Esophagus mucosa (tissue), 1 donor: ENCODE measurements around the gene CREB5. TPM values are rescaled to one million over a fixed set of nuclear protein-coding genes. Genes with fewer than 3 reads are reported as not detected.

Experiments used
- ATAC-seq: fragments of 200-7000 bp; cut with Tn5 transposase; one replicate; pipeline ENCODE4 v1.9.1; 2020
- total RNA-seq: library from RNA; stranded (reverse); gene quantifications from one replicate; pipeline ENCODE4 v1.2.4, GENCODE V29; 2023
- donor health status: DM: yes; HTN: yes; CAD: no.

Gene CREB5
- total RNA-seq, 1 donor from 2014 or later = 2.5 TPM

DNA sequence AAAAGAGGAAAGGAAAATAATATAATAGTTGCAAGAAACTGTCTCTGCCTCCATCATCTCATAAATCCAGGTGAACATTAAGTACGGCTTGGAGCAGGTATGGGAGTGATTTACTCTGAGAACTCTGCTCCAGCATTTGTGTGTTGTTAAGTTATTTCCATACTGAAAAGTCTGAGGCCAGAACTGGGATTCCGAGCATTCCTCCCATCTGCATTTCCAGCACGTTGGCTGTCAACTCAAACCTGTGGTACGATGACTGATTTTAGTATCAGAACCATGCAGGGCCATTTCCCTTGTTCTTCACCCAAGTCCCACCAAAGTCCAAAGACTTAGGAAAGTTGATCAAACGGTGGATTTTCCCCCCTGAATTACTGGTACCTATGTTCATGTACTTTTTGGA is 104.9 kb downstream of the CREB5 start:
- no peak for ATAC-seq

DNA sequence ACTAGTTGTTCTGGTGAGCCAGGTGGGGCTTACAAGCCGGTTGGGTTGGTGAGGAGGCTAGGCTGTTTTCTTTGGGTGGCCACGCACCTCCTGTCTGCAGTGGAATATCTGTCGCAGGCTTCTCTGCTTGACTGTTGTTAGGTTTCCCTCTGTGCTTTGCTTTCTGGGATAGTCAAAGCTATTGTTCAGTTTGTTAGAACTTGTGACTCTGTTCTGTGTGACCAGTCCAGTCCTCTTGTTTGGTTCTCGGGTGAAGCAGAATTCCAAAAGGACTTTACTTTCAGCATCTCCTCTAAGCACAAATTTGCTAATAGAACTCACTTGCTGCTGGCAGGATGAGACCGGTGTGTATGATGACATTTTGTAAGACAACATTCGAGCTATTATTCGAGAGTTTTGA is 105.3 kb downstream of the CREB5 start:
- no peak for ATAC-seq

DNA sequence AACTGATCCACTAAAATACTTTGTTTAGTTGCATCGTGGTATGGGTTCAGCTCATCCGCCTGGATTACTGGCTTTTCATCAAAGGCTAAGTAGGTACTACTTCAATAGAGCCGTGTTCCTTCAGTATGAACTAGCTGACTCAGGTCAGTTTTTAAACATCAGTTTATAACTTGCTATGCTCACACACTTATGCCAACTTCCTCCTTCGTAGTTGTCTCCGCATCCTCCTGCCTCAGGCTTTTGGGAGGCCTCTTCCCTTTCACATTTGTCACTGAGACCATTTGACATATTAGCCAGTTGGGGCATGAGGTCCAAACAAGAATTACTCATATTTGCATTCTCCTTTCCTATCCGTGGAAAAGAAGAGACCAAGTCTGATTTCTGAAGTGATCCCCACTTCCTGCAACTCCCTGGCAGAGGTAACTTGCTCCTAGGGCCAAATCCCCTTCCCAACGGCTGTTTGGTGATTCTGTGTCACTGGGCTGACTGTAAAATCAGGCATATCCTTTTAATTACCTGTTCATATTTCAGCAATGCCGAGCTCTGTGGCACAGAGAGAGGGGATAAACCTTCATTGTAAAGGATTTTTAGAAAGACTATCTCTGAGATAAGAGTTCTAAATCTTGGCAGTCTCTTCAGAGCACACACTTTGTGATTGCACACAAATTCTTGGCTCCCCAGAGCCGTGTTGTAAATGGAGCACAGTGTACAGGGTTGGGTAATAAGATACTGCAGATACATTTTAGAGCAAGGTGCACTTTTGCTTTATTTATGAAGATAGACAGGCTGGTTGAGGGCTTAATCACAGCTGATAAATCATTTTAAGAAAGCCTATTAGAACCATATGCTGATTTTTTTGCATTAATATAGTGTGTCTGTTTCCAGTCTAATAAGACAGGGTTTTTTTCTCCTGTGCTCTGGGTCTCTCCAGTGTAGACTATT is 108.0 kb downstream of the CREB5 start:
- peak; percentile 88 for ATAC-seq

DNA sequence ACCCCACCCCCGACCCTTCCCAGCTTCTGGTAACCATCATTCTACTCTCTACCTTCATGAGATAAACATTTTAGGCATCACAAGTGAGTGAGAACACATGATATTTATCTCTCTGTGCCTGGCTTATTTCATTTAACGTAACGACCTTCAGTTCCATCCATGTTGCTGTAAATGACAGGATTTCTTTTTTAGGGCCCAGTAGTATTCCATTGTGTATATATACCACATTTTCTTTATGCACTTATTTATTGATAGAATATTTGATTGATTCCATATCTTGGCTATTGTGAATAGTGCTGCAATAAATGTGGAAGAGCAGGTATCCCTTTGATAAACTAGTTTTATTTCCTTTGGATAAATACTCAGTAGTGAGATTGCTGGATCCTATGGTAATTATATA is 112.7 kb downstream of the CREB5 start:
- no peak for ATAC-seq

DNA sequence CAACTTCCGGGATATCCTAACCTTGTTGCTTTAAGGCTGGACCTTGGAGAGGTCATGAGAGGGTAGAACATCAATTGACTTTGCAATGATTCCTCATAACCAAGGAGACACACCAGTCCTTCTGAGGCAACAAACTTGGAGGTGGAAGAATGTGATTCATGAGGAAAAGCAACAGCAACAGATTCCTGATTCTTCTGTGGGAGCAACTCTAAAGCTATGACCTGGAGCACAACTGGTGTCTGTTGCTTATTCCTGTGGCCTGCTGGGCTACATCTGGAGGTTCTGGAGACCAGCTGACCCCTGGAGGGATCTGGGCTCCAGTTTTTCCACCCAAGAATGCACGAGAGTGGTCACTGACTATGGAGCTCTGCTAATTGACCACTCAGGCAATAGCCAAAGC is 116.6 kb downstream of the CREB5 start:
- ATAC-seq = no peak

DNA sequence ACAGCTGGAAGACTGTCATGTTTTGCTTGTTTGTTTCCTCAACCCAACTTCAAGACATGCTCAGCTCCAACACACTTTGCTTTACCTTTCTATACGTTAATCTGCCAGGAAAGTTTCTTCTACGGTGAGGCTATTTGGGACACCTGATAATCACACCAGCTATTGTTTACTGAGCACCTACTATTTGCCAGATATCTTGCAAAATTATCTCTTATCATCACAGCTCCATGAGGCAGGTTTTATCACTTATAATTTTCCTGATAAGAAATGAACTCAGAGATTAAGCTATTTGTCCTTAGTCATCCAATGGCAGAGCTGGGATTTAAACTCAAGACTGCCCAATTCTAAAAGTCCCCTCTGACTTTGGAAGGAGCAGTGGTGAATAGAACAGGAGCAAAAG is 117.4 kb downstream of the CREB5 start:
- ATAC-seq = no peak

DNA sequence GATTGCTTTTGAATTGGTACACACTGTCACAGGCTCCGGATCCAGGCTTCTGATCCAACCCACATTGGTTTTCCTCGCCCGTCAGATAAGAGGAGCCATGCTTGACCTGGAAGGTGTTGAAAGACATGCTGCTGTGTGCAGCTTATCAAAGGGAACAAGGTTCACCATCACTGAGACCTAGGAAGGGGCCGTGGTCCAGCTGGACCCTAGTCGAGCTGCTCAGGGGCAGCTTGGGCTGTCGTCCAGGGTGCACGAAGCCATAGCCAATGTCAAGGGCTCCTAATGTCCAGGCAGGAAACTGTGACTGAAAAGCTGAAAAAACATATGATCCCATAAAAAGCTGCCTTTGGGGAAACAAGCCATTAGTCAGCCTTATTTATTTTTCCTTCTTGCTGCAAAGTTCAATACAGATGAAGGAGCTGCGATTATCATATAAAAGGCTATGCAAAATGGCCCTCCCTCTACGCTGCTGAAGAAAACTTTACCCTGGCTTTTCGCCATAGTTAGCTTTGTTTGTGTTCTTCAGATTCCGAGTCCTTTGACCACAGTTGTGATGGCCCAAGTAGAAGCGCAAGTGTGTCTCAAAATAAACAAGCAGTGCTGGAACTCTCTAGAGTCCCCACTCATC is 118.0 kb downstream of the CREB5 start:
- no peak for ATAC-seq

DNA sequence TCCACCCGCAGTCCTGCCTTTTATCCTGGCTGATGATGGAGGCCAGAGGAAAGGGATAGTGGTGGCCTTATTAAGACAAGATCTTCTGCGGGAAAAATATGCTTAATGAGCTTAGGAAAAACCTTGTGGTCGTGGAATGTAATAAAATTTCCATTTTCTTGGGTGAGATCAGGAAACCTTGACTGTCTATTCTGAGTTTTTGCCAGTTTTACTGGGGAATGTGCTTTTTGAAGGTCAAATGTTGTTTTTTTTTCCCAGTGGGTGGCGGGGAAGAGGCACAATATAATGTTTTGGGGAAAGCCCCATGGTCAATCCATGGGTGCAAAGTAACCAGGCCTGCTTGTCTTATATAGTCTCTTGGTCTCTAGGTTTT is 118.5 kb downstream of the CREB5 start:
- ATAC-seq = no peak

DNA sequence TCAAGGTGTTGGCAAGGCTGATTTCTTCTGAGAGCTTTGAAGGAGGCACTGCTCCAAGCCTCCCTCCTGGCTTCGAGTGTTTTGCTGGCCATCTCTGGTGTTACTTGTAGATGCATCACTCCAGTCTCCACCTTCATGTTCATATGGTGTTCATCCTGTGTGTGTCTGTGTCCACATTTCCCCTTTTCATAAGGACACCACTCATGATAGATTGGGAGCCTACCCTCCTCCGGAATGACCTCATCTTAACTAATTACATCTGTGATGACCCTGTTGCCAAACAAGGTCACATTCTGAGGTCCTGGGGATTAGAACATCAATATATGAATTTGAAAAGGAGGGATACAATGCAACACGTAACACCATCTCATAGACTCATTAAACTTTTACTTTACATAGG is 119.0 kb downstream of the CREB5 start:
- ATAC-seq = no peak

DNA sequence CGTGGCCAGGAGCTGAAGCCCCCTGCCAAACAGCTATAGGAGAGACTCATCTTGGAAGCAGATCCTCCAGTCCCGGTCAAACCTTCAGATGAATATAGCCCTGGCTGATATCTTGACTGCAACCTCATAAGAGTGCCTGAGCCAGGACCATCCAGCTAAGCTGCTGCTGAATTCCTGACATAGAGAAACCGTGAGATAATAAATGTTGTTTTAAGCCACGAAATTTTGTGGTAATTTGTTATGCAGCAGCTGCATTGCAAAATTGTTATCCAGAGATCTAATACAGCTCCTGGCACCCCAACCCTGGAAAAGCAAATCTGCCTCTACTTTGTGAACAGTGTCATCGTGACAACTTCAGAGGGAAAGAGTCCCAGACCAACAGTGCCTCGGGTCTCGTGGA is 119.9 kb downstream of the CREB5 start:
- ATAC-seq = no peak

DNA sequence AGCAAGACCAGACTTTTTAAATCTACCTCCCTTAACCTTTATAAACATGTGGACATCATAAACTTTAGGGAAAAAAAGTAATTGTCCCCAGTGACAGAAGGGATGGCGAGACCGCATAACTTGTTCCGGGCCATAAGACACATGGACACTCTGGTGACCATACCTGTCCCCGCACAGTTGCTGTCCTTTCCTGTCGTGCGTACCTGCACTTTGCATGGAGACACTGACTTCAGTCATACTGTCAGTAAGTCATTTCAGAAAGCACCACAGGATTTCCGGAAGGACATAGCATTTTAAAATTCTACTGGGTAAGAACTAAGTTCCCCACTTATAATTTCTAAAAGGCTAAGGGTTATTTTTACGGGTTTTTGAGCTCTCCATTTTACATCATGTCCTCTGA is 120.9 kb downstream of the CREB5 start:
- ATAC-seq = no peak

DNA sequence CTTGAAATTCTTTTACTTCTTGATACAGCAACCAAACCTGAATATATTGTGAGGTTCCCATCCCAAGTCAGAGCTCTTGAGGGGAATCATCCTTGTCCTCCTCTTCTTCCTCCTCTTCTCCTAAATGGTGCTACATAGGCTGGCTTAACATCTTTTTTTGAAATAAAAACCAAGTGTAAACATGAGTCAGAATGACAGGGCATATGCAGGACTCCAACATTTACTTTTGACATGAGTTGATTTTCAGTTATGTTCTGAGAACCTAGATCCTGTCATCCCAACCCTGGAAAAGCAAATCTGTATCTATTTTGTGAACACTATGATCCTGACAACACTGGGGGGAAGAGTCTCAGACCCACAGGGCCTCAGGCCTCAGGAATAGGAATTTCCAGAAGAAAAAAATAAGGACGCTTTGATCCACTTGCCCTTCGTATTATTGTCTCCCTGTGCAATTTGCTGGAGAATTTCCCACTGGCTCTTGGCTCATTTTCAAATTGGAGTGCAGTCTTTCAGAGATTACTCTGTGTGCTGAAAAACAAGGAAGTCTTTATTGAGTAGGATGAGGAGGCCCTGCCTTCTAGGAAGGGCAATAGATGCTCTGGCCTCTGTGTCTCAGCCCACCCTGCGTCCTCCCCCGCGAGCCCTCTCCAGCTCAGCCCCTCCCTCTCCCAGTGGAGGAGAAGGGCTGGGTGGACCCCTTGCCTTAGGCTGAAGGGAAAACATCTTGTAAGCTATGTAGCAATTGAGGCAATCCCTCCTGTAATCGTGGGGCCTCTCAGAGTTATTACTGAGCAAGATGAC is 121.6 kb downstream of the CREB5 start:
- no peak for ATAC-seq

DNA sequence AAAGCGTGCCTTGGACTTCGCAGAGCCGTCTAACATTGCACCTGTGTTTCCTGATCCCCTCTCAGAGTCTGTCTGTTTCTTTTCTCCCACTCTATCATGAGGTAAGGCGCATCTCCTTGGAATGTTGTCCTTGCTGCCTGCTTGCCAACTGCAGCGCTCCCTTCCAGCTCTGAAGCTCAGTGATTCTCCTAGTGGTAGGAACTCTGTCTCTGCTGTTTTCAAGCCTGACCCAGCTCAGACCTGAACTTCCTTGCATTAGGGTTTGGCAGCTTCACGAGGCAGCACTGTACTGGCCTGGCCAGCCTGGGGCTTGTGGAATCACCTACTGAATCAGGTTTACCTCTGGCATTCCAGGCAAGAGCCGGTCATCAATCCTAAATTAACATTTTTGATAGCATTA is 123.9 kb downstream of the CREB5 start:
- ATAC-seq = peak; percentile 70

DNA sequence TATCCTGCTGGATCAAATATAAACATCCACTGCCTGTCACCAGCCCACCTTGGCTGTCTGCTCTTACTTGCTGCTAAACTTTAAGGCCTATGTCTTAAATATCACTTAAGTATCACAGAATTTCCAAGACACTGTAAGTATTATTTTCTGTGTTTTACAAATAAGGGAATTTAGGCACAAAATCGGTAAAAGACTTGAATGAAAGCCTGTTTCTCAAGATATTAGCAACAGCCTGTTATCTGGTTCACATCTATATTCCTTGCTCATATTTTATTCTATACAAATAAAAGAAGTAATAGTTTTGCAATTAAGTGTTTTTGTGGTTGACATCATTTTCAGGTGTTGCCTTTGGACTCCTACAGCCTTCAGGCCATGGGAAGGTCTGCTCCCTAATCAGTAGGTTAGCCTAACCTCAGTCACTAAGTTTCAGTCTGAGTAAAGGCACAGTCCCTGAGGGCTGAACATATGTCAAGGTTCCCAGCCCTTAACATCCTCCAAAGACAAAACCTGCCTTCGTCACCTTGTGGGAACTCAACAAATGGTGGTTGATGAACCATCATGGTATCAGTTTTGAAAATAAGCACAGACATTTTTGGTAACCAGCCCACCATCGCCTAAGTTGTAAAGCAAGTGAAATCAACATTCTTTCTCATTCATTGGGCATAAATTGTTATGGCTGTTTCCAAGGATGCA is 127.1 kb downstream of the CREB5 start:
- no peak for ATAC-seq

DNA sequence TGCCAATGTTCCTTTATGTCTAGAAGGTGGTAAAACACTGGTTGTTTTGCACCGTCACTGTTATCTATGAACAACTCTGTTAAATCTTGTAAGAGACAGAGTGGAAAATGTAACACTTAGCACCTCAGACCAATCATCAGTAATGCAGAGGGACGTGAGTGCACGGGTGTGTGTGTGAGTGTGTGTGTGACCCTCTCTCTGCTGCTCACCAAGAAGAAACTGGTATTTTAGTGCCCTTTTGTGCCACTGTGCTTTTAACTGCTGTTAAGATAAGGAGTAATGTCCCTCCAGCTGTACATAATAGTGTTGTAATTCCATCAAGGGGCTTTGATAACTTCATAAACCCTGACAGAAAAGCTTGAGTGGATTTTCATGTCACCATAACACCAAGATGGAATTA is 130.1 kb downstream of the CREB5 start:
- ATAC-seq = no peak

DNA sequence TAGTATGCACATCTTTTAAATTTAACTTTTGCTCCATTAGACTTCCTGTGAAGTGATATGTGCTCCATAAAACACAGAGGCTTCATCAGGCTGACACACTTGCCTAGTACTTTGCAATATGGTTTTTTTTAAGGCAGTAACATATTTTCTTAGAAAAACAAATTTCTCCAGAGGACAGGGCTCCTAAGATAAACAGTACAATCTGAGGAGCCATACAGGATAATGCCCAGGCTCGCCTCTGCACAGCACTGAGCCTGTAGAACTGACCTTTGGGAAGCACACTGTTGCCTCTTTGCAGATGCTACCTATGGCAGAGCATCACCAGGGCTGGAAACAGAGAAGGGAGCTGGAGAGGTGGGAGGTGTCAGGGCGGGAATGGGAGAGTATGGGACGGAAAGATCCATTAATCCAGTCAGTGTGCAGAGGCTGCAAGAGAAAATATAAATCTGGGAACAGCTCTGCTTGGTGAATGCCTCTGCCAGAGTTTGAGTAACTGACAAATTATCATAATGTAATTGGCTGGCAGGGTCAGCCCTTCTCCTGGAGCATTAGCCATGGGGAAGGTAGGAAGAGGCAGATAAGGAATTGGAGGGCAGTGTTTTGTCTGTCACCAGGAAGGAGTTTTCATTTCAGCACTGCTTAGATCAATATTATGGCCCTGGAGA is 132.3 kb downstream of the CREB5 start:
- no peak for ATAC-seq

DNA sequence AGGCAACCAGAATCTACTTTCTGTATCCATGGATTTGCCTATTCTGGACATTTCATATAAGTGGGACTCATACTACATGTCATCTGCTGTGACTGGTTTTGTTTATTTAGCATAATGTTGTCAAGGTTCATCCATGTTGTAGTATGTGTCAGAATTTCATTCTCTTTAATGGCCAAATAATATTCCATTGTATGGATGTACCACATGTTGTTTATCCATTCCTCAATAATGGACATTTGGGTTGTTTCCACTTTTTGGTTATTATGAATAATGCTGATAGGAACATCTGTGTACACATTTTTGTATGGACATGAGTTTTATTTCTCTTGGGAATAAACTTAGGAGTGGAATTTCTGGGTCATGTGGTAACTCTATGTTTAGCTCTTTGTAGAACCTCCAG is 133.7 kb downstream of the CREB5 start:
- no peak for ATAC-seq

DNA sequence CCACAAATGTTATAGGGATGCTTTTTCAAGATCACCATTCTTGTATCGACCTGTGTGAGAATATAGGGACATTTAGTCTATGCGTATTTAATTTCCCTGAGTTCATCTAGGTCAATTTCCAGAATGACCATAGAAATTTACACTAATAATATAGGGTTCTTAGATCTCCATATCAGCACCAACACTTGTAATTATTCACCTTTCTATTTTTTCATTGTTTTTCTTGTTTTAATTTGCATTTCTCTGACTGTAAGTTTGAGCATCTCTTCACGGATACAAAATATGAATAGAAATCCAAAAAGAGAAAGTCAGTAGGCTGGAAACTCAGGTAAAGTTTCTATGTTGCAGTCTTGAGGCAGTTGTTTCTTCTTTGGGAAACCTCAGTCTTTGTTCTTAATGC is 134.8 kb downstream of the CREB5 start:
- ATAC-seq = no peak

DNA sequence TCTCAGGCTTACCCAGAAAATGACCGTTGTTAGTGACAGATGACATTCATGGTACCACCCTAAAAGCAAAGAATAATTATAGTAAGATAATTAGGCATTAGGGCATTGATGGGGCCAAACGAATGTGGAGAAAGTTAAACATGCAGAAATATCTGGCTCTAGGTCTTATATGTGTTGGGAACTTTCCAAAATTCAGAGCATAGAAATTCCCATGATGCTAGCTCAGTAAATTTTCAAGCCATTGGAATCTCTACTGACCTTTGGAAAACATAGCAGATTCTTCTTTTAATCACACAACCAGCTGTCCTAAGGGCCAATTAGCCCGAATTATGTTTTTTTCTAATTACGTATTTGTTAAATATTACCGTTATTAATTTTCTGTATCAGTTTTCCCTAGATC is 136.1 kb downstream of the CREB5 start:
- no peak for ATAC-seq

DNA sequence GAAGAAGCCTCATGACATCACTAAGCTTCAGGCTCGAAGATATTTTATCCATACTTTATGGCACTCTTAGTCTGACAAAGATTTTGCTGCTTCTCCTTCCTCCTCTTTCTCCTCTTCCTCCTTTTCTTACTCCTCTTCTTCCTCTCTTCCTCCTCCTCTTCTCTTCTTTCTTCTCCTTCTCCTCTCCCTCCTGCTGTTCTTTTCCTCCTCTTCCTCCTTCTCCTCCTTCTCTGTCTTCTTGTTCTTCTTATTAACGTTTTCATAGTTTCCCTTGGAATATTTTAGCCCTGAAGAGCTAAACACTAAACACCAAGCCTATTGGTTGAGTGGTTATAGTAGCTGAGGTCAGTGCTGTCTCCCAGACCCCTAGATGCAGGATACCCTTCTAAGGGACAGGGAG is 137.7 kb downstream of the CREB5 start:
- no peak for ATAC-seq

DNA sequence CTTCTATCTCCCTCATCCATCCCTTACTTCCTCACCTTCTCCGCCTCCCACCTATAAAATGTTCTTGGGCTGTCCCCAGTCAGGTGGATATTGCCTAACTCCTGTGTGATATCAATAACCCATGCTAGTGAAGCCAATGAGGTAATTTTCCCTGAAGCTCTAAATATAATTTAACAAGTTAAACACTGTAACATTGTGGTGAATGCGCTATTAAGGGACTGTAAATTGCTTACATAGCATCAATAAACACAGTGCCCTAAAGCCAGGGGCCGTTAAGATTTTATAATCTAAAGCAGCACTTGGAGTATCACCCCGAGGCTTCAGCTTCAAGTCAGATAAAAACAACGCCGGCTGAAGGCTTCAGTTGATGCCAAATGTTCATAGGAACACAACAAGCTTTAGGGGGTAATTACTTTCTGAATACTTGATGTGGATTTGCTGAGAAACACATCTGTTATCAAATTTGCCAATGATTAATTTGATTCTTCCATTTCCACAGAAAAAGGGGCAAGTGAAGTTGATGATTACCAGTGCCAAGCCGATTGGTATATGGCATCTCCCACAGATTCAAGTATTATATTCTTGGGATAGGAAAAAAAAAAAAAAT is 138.4 kb downstream of the CREB5 start:
- no peak for ATAC-seq

DNA sequence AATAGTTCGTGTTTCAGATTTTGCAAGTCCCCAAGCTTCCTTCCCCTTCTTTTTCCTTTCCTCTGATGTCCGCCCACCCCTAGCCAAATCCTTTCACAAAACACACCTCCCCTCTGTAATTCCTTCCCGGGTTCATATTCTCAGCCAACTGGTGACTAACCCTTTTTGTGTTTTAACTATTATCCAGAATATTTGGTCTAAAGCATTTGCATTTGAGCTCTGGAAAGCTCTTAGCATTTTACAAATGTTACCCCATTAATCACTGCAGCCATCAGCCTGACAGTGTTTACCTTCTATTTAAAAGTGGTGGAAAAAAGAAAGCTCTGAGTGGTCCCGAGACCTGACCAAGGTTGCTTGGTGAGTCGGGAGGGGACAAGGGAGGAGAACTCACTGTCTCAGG is 139.0 kb downstream of the CREB5 start:
- no peak for ATAC-seq
